Measurements from ENCODE around the gene GNAI3. TPM values are rescaled to one million over a fixed set of nuclear protein-coding genes. Genes with fewer than 3 reads are reported as not detected.
A peak's percentile ranks its signal among the peaks of the same experiment; 100 is the strongest.

The GNAI3 gene
- total RNA-seq, 1 donor from 2014 or later: 4.9 TPM

GRCh38 chr1:109508001-109508872 lies 40.2 kb upstream of the GNAI3 start:
- Histone ChIP-seq H3K4me1 (peaks cover 28% of the 10 kb centered on the region), H3K9me3 (no peaks in the 10 kb centered on the region), H3K36me3 (no peaks in the 10 kb centered on the region), H3K27me3 (no peaks in the 10 kb centered on the region), H3K27ac (no peak overlapping the region), H3K4me3 (peak overlapping the region in 1 of 2 donors; percentile 87)
- DNase-seq (ENCODE audit: extremely low spot score in 2 of 2): no peak
- intact Hi-C loops (cut with DNase I): no loop called here
- TF ChIP-seq POLR2A (IDR thresholded peaks at IDR 0.05) (no peak), POLR2AphosphoS5 (IDR thresholded peaks at IDR 0.05; ENCODE audit: insufficient read depth in 1 of 2, low read depth in 1 of 2) (no peak), CTCF (IDR thresholded peaks at IDR 0.05) (no peak)

GRCh38 chr1:109508873-109509175 lies 39.6 kb upstream of the GNAI3 start:
- Histone ChIP-seq H3K27ac (peak overlapping the region; percentile 70), H3K27me3 (no peaks in the 10 kb centered on the region), H3K4me3 (peak overlapping the region; percentile 77 to 87), H3K36me3 (no peaks in the 10 kb centered on the region), H3K9me3 (no peaks in the 10 kb centered on the region), H3K4me1 (peaks cover 25% of the 10 kb centered on the region)
- DNase-seq (ENCODE audit: extremely low spot score in 2 of 2): no peak
- intact Hi-C loops (cut with DNase I): no loop called here
- TF ChIP-seq CTCF (IDR thresholded peaks at IDR 0.05) (no peak), POLR2AphosphoS5 (IDR thresholded peaks at IDR 0.05; ENCODE audit: insufficient read depth in 1 of 2, low read depth in 1 of 2) (no peak), POLR2A (IDR thresholded peaks at IDR 0.05) (no peak)

- DNase-seq (ENCODE audit: extremely low spot score in 2 of 2): no peak
- peak within 1 kb of the TSS; percentile 70 for H3K27ac ChIP-seq
- intact Hi-C loops (cut with DNase I): no loop called here
- no peaks in the 10 kb centered on the region for H3K36me3 ChIP-seq
- TF ChIP-seq POLR2AphosphoS5 (IDR thresholded peaks at IDR 0.05; ENCODE audit: insufficient read depth in 1 of 2, low read depth in 1 of 2) (no peak), CTCF (IDR thresholded peaks at IDR 0.05) (no peak), POLR2A (IDR thresholded peaks at IDR 0.05) (no peak)
- no peaks in the 10 kb centered on the region for H3K9me3 ChIP-seq
- H3K4me1 ChIP-seq: peaks cover 19% of the 10 kb centered on the region
- H3K27me3 ChIP-seq: no peaks in the 10 kb centered on the region
- H3K4me3 ChIP-seq: peak within 1 kb of the TSS; percentile 77 to 87
These were observed 39.0 kb upstream of the GNAI3 start, which contains the start of gene AMIGO1 for GRCh38 chr1:109509176-109510134. AMIGO1 (minus strand) TSS chr1:109509727; CDS start chr1:109508912, 815 bp downstream.

- no peaks in the 10 kb centered on the region for H3K27me3 ChIP-seq
- no peak overlapping the region for H3K4me3 ChIP-seq
- DNase-seq (ENCODE audit: extremely low spot score in 2 of 2): no peak
- no peaks in the 10 kb centered on the region for H3K36me3 ChIP-seq
- no peaks in the 10 kb centered on the region for H3K9me3 ChIP-seq
- H3K4me1 ChIP-seq: peaks cover 19% of the 10 kb centered on the region
- intact Hi-C loops (cut with DNase I): no loop called here
- TF ChIP-seq POLR2AphosphoS5 (IDR thresholded peaks at IDR 0.05; ENCODE audit: insufficient read depth in 1 of 2, low read depth in 1 of 2): no peak
- TF ChIP-seq CTCF (IDR thresholded peaks at IDR 0.05): no peak
- no peak for TF ChIP-seq POLR2A (IDR thresholded peaks at IDR 0.05)
- H3K27ac ChIP-seq: no peak overlapping the region
These were observed 35.2 kb upstream of the GNAI3 start for GRCh38 chr1:109513110-109513710.

Data from vagina (tissue), 2 donors.